GM21515 (cell line): ENCODE data around the gene SNAP25.

ENCODE experiments used
- ATAC-seq: cut with Tn5 transposase; IDR thresholded peaks from one replicate; pipeline ENCODE4 v1.9.1; 2021; ENCODE audit not compliant: unreplicated experiment

The SNAP25 gene

GRCh38 chr20:10261702-10262101 lies 43.1 kb downstream of the SNAP25 start:
- ATAC-seq = no peak

- ATAC-seq = no peak
Observed at GRCh38 chr20:10263385-10264165, 44.9 kb downstream of the SNAP25 start.

- no peak for ATAC-seq
Observed at GRCh38 chr20:10264166-10264558, 45.5 kb downstream of the SNAP25 start.

- no peak for ATAC-seq
Observed at GRCh38 chr20:10268636-10269035, 50.0 kb downstream of the SNAP25 start.

- ATAC-seq = no peak
Observed at GRCh38 chr20:10270630-10271029, 52.0 kb downstream of the SNAP25 start.

DNA sequence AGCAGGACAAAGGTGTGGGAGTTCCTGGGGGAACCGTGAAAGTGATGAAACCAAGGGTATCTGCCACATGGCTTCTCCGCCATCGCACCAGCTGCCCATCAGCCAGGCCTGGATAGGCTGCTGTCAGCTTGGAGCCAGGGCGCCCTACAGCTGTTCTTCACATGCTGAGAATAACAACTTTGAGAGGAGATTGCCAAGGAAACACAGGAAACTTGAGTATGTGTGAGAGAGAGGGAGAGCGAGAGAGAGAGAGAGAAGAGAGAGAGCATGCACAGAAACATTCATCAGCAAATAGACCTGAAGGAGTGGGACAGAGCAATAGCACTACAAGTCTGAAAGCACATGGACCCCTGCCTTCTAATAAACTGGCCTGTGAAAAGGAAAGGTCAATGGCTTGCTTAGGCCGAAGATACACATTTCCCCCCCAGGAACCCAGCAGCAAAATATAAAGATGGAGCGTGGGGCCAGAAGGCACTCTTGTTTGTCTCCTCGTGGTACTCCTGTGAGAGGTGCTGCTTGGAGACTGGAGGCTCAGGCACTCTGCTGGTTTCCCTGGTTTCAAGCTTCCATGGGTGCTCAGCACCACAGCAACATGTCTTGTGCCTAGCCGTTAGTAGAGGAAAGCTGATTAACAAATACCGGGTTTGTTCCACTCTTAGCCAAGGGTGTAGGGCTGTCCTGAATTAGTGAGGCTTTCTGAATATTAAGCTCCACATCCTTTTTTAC lies 53.0 kb downstream of the SNAP25 start:
- ATAC-seq = no peak

DNA sequence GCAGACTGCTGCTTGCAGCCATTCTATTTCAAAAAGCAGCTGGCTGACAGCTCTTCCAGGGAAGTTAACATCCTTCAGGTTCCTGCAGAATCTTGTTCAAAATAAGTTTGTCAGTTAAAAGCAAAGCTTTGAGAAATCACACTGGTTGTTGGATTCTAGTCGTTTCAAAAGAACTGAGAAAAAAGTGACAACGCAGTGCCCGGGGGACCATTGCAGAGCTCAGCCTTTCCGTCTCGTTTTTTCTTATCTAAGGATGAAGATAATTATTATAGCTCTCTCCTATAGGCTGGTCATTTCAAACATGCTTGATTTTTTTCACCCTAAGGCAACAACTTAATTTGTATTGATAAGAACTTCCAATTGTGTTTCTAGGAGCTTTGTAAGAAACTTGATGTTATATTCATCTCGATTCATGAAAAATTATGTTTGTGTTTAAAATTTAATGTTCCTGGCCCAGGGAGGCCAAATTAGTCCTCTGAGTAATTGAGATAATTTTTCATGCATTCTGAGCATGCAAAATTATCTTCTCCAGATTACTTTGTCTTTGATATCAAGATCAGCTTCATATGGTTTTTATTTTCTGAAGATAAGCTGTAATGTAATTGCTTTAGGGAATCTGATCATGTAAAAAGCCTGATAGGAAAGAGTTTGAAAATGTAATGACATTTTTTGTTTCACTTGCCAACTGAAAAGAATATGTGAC lies 58.4 kb downstream of the SNAP25 start:
- no peak for ATAC-seq

- ATAC-seq = no peak
Observed at GRCh38 chr20:10277616-10278015, 59.0 kb downstream of the SNAP25 start.

DNA sequence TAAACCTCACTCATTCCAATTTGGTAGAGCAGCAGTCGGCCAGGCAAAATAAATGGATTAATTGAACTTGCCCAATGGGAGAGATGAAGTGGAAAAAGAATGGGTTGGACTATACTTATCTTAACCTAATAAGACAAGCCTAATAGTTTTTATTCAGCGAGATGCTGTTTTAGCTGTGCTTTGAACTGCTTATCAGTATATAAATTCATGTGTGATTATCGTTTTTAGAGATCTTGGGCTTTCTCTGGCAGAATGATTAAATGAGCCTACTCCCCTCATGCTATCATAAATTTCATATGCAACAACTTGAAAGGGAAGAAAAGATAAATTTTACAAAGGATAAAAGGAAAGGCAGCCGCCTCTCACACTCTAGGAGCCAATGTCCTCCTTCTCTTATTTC lies 59.8 kb downstream of the SNAP25 start:
- no peak for ATAC-seq

GRCh38 chr20:10280018-10280908 lies 61.6 kb downstream of the SNAP25 start:
- ATAC-seq = no peak

- no peak for ATAC-seq
Observed at GRCh38 chr20:10281911-10282310, 63.3 kb downstream of the SNAP25 start.

DNA sequence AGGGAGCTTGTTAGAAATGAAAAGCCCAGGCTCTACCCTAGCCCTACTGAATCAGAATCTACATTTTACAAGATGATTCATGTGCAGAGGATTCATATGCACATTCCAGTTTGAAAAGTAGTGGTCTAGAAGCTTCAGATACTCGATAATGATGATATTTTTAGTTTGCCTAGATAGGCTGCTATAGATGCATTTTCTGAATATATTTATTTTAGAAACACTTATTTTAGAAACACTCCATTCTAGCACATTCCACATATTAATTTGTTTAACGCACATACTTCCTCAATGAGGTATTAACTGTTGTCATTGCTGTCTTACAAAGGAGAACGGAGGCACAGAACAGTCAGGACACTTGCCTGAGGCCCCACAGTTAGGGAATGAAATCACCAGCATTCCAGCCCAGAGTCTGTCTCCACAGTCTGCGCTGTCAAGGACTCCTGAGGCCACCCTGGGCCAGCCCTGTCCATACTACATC lies 64.4 kb downstream of the SNAP25 start:
- ATAC-seq = no peak

- no peak for ATAC-seq
Observed at GRCh38 chr20:10286356-10286755, 67.7 kb downstream of the SNAP25 start.

DNA sequence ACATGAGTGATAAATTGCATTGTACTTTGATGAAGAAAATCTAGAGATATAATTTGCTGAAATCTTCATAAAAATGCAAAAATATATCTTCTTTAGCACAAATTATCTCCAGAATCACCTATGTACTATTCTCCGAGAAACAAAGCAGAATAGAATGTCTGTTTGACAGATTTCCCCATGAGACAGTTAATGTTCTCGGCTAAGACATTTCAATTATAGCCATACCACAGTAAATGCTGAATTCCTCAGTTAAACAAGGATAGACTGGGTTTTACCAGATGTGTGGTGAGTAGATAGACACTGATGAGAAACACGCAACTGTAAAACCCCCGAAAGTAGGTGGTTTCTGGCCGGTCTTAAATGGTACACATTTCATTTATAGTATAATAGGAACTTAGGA lies 69.8 kb downstream of the SNAP25 start:
- no peak for ATAC-seq

- no peak for ATAC-seq
Observed at GRCh38 chr20:10288954-10289646, 70.5 kb downstream of the SNAP25 start.

DNA sequence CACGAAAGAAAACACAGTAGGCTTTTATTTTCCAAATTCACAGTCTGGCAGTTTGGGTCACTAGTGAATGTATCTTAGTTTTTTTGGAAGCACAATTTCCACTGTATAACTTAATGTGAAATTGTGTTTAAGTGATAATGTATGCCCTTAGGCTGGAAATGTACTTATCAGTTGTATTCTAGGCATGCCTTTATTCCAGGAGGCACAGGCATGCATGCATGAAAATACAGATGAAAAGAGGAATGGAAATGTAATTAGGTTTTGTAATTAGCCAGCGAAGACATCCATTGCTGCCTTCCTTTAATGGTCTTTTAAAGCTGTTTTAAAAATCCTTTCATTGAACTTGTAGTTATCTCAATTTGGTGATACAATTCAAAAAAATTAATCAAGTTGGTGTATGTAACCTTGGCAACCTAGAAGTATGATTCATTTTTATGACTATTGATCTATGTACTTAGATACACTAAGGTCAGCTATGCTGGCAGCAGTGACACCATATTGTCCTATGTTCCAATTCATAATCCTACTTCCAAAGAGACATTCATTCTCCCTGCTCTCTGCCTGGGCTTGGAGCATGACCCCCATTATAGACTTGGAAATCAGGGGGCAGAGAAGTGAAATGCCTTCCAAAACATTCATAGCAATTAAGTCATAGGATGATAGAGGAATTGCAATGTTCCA lies 73.1 kb downstream of the SNAP25 start:
- ATAC-seq = no peak

DNA sequence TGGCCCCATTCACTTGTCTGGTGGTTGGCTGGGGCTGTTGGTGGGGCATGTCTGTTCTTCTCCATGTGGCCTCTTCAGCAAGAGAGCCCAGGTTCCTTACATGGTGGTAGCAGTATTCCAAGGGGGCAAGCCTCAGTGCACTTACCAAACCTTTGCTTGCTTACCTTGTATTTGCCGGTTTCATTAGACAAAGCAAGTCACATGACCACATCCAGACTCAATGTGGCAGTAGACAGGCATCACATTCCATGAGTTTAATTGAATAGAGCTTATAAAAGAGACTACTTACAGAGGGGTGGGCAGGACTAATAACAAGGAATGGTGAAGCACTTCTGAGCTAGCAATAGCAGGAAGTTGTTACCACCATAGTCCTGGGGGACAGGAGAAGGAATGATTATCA lies 78.6 kb downstream of the SNAP25 start:
- no peak for ATAC-seq

- no peak for ATAC-seq
Observed at GRCh38 chr20:10297684-10298240, 79.1 kb downstream of the SNAP25 start.
